ENCODE measurements around the gene IP6K2. TPM values are rescaled to one million over a fixed set of nuclear protein-coding genes. Genes with fewer than 3 reads are reported as not detected.

IP6K2 gene
- total and polyA plus RNA-seq, 2 of the 8 experiments (the other 6 are each of a cell fraction or from before 2014, with no cell fraction given) = 95.8 to 144 TPM

DNA sequence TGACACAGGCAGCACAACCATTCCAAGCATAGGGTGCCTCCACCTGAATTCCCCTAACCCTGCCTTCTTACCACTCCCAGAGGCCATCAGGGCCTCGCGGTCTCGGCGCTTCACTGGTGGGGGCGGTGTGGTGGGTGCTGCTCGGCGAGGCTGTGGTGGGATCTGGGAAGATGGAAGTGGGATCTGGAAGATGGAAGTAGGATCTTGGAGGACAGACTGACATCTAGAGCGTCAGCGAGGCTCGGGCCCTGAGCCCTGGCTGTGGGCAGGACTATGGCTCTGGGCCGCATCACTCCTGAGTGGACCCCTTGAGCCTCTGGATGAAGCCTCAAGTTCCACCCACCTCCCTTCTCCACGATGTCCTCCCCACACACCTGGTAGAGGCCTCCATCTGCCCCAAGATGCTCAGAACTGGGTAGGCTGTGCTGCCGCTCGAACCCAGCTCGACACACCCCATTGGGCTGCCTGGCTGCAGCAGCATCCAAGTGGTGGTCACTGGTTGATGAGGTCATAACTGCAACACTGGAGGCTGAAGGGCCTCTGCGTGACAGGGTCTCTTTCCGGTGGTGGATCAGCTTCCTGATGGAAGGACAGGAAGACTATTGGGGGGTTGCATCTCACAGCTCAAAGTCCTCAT lies 34.9 kb downstream of the IP6K2 start (continued):
- TF ChIP-seq MAFK (IDR thresholded peaks at IDR 0.05; ENCODE audit: low read depth, low read length) (no peak), CTCF (IDR thresholded peaks at IDR 0.05; ENCODE audit: control extremely low read depth in 1 of 3, insufficient read depth in 1 of 3, low read depth in 1 of 3, low read length in 3 of 3) (no peak), ATF3 (IDR thresholded peaks at IDR 0.05; ENCODE audit: insufficient read depth, low read depth, low read length) (no peak), FOSL1 (IDR thresholded peaks at IDR 0.05; ENCODE audit: insufficient read depth, low read depth, low read length) (no peak), CHD1 (IDR thresholded peaks at IDR 0.05; ENCODE audit: low read depth, low read length) (no peak)
